Measurements from ENCODE around the gene PSTPIP1.

The PSTPIP1 gene

GRCh38 chr15:77083381-77084160 lies 88.6 kb downstream of the PSTPIP1 start:
- no peak for TF ChIP-seq CTCF (IDR thresholded peaks at IDR 0.05)

DNA sequence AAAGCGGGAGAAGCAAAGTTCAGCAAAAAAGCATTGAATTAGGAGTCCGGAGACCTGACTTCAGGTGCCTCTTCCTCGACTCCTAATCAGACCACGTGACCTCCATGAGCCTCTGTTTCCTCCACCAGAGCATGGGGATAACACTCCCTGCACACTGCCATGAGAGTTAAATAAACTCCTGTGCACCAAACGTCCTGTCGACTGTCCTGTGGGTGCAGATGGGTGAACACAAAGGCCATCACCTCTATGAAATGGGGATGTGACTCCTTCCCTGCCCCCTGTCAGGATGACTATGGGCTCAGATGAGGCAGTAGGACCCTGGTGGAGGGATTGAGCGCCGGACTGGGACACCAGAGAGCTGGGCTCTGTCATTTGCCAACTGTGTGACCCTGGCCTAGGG lies 89.5 kb downstream of the PSTPIP1 start:
- Histone ChIP-seq H3K27ac (no peak overlapping the region), H3K36me3 (no peaks in the 10 kb centered on the region), H3K9me3 (no peaks in the 10 kb centered on the region), H3K27me3 (no peaks in the 10 kb centered on the region), H3K4me1 (ENCODE audit: control insufficient read depth in 1 of 2, insufficient read depth in 1 of 2, low read depth in 1 of 2, low read length in 1 of 2) (peaks cover 31 to 42% of the 10 kb centered on the region in 2 experiments), H3K4me3 (ENCODE audit: low read depth in 1 of 2, low read length in 1 of 2) (no peak overlapping the region)
- no peak for TF ChIP-seq CTCF (IDR thresholded peaks at IDR 0.05)

More at GRCh38 chr15:77083381-77084160, 88.6 kb downstream of the PSTPIP1 start:
- Histone ChIP-seq H3K27me3 (no peaks in the 10 kb centered on the region), H3K27ac (peak overlapping the region; percentile 42), H3K36me3 (no peaks in the 10 kb centered on the region), H3K4me3 (ENCODE audit: low read depth in 1 of 2, low read length in 1 of 2) (peak overlapping the region; percentile 37 to 48), H3K9me3 (no peaks in the 10 kb centered on the region), H3K4me1 (ENCODE audit: control insufficient read depth in 1 of 2, insufficient read depth in 1 of 2, low read depth in 1 of 2, low read length in 1 of 2) (peaks cover 38 to 51% of the 10 kb centered on the region in 2 experiments)

DNA sequence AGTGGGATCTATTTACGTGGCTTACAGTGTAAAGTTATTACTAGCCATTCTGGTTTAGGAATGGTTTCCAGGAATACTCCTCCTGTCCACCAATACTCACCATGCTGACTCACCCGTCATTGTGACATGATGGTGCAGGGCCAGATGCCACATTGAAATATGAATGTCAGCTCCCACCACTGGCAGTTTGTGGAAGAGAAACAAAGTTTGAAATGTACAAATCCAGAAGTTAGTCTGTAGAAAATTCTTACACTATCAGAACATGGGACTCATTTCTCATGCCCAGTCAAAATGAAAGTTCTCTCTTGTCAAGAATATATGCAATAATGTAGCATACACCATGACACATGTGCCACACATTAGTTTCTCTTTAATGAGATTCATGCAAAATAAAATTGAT lies 90.4 kb downstream of the PSTPIP1 start:
- no peak overlapping the region for H3K27ac ChIP-seq
- no peak overlapping the region for H3K4me3 ChIP-seq (ENCODE audit: low read depth in 1 of 2, low read length in 1 of 2)
- no peaks in the 10 kb centered on the region for H3K9me3 ChIP-seq
- H3K4me1 ChIP-seq (ENCODE audit: control insufficient read depth in 1 of 2, insufficient read depth in 1 of 2, low read depth in 1 of 2, low read length in 1 of 2), result peaks cover 27 to 37% of the 10 kb centered on the region in 2 experiments
- no peaks in the 10 kb centered on the region for H3K27me3 ChIP-seq
- H3K36me3 ChIP-seq, result no peaks in the 10 kb centered on the region
- no peak for TF ChIP-seq CTCF (IDR thresholded peaks at IDR 0.05)
